GM12801 (cell line): ENCODE data around the gene MTPN.

Experiments
- CTCF ChIP-seq: IDR thresholded peaks from one replicate; pipeline ENCODE4 v1.5.1; 2011; ENCODE audit warnings: control low read depth; ENCODE audit not compliant: insufficient read length; ENCODE audit errors: extremely low read depth

The MTPN gene

GRCh38 chr7:135975166-135975565, 2.0 kb downstream of the MTPN start:
- TF ChIP-seq CTCF = no peak

GRCh38 chr7:135974667-135975066, 2.5 kb downstream of the MTPN start:
- TF ChIP-seq CTCF = no peak

- no peak for TF ChIP-seq CTCF
Observed at GRCh38 chr7:135971366-135971725, 5.8 kb downstream of the MTPN start.

GRCh38 chr7:135970682-135971365, 6.3 kb downstream of the MTPN start:
- no peak for TF ChIP-seq CTCF

GRCh38 chr7:135970045-135970444, 7.1 kb downstream of the MTPN start:
- no peak for TF ChIP-seq CTCF

GRCh38 chr7:135966341-135967043, 10.7 kb downstream of the MTPN start:
- no peak for TF ChIP-seq CTCF

- TF ChIP-seq CTCF = no peak
Observed at GRCh38 chr7:135965602-135966001, 11.6 kb downstream of the MTPN start.
